Neural crest cell (in vitro differentiated cells): ENCODE measurements around the gene FAM136A. TPM values are rescaled to one million over a fixed set of nuclear protein-coding genes. Genes with fewer than 3 reads are reported as not detected.

ENCODE experiments used
- DNase-seq: peaks from one replicate; pipeline ENCODE4 v3.0.0; 2021; ENCODE audit warnings: low read depth, mixed read lengths, low spot score
- H3K27ac Mint-ChIP-seq: one replicate; pipeline ENCODE4 v1.8.0; 2021; ENCODE audit warnings: mild to moderate bottlenecking, mixed read lengths; ENCODE audit not compliant: unreplicated experiment
- H3K27me3 Mint-ChIP-seq: 2 replicates; pipeline ENCODE4 v1.8.0; 2021; ENCODE audit warnings: low read depth, mild to moderate bottlenecking, mixed read lengths
- H3K36me3 Mint-ChIP-seq: 2 replicates; pipeline ENCODE4 v1.8.0; 2021; ENCODE audit warnings: low read depth, mild to moderate bottlenecking, mixed read lengths
- H3K4me1 Mint-ChIP-seq: 2 replicates; pipeline ENCODE4 v1.8.0; 2021; ENCODE audit warnings: mixed read lengths
- H3K4me3 Mint-ChIP-seq: one replicate; pipeline ENCODE4 v1.8.0; 2021; ENCODE audit warnings: mild to moderate bottlenecking, mixed read lengths
- H3K9me3 Mint-ChIP-seq: 2 replicates; pipeline ENCODE4 v1.8.0; 2021; ENCODE audit warnings: mixed read lengths
- long read RNA-seq: library from polyadenylated mRNA; unstranded; transcript quantifications from one replicate; pipeline ENCODE4 v2.0.0, GENCODE V29; 2020
- total RNA-seq: library from RNA; stranded (reverse); gene quantifications from 2 replicates; pipeline ENCODE4 v1.2.1, GENCODE V29; 2021
- TF ChIP-seq, protein P1 (sequence below): fragments of 200-600 bp; sonication (generic); conservative IDR thresholded peaks from 2 replicates; pipeline ENCODE4 v1.5.0; 2021; ENCODE audit warnings: antibody characterized with exemption, mild to moderate bottlenecking

Gene FAM136A
- 76.9 and 79.1 TPM in 2 replicates for total RNA-seq
- long read RNA-seq, transcript FAM136A-201 (3 exons, 1,810 nt), result major isoform, 358 of 368 reads
- long read RNA-seq, partial matches to known transcripts, result 1 of 368 reads
- long read RNA-seq, other reads (novel, unspliced or antisense), result 8 of 368 reads

DNA sequence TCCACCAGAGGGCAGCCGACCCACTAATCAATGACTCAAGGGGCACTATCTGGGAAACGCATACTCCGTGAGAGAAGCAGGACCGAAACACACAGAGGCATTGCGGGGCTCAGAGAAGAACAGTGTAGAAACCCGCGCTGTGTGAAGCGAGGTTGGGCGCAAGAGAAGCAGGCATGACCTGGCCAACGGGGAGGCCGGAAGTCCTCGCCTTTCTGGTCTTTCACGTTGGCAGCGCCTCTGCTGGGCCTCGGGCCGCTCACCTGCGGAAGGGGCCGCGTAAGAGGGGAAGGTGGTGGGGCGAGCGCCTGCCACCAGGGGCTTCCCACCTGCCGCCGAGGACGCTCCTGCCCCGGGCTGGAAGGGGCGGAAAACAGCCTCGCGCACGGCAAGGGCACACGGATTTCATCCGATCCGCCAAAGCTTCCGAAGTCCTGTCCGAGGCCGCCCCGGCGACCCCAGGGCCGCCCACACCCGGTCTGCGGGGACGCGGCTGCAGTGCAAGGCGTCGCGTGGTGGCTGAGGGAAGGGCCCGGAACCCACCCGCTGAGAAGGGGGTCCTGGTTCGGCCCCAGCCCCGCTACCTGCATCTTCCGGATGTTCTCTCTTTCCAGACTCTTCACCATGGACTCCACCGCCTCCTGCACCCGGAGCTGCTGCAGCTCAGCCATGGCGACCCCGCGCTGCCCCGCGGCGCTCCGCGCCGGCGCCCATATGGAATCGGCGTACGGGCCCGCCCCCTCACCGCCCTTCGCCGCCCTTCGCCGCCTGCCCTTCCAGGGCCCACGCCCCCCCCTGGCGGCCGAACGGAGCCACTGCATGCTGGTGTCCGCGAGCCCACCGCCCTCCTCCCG, at the start of gene FAM136A:
Gene FAM136A, minus strand, starts transcription at position 724 of the 851 bp plus-strand sequence. Its CDS starts 56 bp downstream, at position 668.
- Mint-ChIP-seq H3K27me3 (no peaks in the 10 kb centered on the region), H3K4me3 (peak within 1 kb of the TSS; percentile 92), H3K4me1 (peaks cover 30% of the 10 kb centered on the region), H3K9me3 (peaks cover 3% of the 10 kb centered on the region), H3K36me3 (peaks cover 15% of the 10 kb centered on the region), H3K27ac (peak within 1 kb of the TSS; percentile 94)
- TF ChIP-seq, protein P1, sequence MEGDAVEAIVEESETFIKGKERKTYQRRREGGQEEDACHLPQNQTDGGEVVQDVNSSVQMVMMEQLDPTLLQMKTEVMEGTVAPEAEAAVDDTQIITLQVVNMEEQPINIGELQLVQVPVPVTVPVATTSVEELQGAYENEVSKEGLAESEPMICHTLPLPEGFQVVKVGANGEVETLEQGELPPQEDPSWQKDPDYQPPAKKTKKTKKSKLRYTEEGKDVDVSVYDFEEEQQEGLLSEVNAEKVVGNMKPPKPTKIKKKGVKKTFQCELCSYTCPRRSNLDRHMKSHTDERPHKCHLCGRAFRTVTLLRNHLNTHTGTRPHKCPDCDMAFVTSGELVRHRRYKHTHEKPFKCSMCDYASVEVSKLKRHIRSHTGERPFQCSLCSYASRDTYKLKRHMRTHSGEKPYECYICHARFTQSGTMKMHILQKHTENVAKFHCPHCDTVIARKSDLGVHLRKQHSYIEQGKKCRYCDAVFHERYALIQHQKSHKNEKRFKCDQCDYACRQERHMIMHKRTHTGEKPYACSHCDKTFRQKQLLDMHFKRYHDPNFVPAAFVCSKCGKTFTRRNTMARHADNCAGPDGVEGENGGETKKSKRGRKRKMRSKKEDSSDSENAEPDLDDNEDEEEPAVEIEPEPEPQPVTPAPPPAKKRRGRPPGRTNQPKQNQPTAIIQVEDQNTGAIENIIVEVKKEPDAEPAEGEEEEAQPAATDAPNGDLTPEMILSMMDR, result peak; percentile 86
- DNase-seq, result peak; percentile 96

DNA sequence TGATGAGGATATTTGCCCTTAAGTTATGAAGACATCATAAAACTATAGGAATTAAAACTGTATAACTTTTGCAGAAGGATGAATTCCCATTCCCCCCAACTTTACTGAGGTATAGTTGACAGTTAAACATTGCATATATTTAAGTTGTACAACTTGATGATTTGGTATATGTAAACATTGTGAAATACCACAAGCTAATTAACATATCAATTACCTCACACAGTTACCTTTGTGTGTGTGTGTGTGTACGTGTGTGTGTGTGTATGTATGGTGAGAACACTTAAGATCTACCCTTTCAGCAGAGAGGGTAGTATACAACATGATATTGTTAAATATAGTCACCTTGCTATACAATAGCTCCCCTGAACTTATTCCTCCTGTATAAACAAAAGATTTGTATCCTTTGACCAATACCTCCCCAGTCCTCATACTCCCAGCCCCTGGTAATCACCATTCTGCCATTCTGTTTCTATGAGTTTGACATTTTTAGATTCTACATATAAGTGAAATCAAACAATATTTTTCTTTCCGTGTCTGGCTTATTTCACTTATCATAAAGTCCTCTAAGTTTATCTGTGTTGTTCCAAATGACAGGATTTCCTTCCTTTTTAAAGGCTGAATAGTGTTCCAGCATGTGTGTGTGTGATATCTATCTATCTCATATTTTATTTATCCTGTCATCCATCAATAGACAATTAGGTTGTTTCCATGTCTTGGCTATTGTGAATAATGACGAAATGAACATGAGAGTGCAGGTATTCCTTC, 48.2 kb upstream of the FAM136A start:
- TF ChIP-seq, protein P1, result no peak
- no peak for DNase-seq
- no peaks in the 10 kb centered on the region for H3K36me3 Mint-ChIP-seq
- peaks cover under 1% of the 10 kb centered on the region for H3K9me3 Mint-ChIP-seq
- H3K4me3 Mint-ChIP-seq, result no peak overlapping the region
- peaks cover 40% of the 10 kb centered on the region for H3K27me3 Mint-ChIP-seq
- no peak overlapping the region for H3K27ac Mint-ChIP-seq
- no peaks in the 10 kb centered on the region for H3K4me1 Mint-ChIP-seq

DNA sequence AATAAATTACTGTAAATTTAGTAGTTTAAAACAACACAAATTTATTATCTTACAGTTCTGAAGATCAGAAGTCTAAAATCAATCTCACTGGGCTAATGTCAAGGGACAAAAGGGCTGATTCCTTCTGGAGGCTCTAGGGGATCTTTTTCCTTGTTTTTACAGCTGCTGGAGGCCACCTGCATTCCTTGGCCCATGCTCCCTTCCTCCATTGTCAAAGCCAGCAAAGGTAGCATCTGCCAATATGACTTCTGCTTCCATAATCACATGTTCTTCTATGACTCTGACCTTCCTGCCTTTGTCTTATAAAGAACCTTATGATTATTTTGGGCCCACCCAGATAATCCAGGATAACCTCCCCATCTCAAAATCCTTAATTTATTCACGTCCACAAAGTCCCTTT, 46.0 kb upstream of the FAM136A start:
- no peak overlapping the region for H3K4me3 Mint-ChIP-seq
- no peak overlapping the region for H3K27ac Mint-ChIP-seq
- TF ChIP-seq, protein P1, result no peak
- H3K4me1 Mint-ChIP-seq, result no peaks in the 10 kb centered on the region
- DNase-seq, result no peak
- no peaks in the 10 kb centered on the region for H3K9me3 Mint-ChIP-seq
- H3K36me3 Mint-ChIP-seq, result no peaks in the 10 kb centered on the region
- peaks cover 56% of the 10 kb centered on the region for H3K27me3 Mint-ChIP-seq

DNA sequence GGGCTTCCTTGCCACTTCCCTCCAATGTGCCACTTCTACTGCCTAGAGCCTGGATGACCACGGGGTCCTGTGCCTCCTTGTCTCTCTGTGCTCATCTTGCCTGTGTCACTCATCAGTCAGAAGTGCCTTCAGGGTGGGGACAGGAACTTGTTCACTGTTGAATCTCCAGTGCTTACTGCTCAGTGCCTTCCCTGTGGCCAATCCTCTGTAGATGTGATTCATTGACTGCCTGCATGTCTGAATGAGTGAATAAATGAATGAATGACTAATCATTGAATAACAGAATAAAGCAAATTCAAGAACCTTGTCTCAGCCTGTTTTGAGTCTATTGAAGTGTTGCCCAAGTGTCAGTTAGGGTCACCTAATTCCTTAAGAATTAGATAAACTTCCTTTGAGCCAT, 42.3 kb upstream of the FAM136A start:
- DNase-seq, result no peak
- Mint-ChIP-seq H3K36me3 (no peaks in the 10 kb centered on the region), H3K27me3 (peaks cover 53% of the 10 kb centered on the region), H3K9me3 (no peaks in the 10 kb centered on the region), H3K4me1 (no peaks in the 10 kb centered on the region), H3K27ac (no peak overlapping the region), H3K4me3 (no peak overlapping the region)
- TF ChIP-seq, protein P1, result no peak

DNA sequence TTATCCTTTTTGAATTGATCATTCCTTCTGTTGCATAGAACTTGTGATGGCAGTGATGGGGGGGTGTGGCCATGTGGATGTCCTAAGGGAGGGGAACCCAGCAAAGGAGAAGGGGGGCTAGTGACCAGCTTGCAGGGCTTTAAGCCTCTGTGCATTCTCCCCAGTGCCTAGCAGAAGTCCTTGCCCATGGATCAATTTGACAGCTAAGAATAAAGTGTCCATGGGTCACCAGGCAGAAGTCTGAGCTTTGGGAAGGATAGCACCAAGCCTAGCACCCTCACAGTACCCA, 39.6 kb upstream of the FAM136A start:
- TF ChIP-seq, protein P1, result no peak
- H3K27me3 Mint-ChIP-seq, result peaks cover 31% of the 10 kb centered on the region
- H3K4me1 Mint-ChIP-seq, result no peaks in the 10 kb centered on the region
- no peak overlapping the region for H3K4me3 Mint-ChIP-seq
- no peak overlapping the region for H3K27ac Mint-ChIP-seq
- no peaks in the 10 kb centered on the region for H3K36me3 Mint-ChIP-seq
- no peaks in the 10 kb centered on the region for H3K9me3 Mint-ChIP-seq
- DNase-seq, result no peak
